ENCODE data around the gene SEC24C.
A peak's percentile ranks its signal among the peaks of the same experiment; 100 is the strongest.

The SEC24C gene

DNA sequence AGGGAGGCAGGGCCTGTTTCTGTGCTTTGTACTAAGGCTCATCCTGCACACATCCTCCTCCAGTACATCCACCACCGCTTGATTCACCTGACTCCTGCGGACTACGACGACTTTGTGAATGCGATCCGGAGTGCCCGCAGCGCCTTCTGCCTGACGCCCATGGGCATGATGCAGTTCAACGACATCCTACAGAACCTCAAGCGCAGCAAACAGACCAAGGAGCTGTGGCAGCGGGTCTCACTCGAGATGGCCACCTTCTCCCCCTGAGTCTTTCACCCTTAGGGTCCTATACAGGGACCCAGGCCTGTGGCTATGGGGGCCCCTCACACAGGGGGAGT lies 57.0 kb downstream of the SEC24C start:
- Histone ChIP-seq H3K79me2 (ENCODE audit: control insufficient read depth, low read length) (no peaks in the 10 kb centered on the region), H3K27me3 (ENCODE audit: control insufficient read depth, low read length) (no peaks in the 10 kb centered on the region), H3K9me2 (replicated peaks; ENCODE audit: control insufficient read depth, low read length) (no peaks in the 10 kb centered on the region), H3K27ac (ENCODE audit: low read depth, low read length) (no peak overlapping the region), H3F3A (ENCODE audit: control insufficient read depth, insufficient read depth) (no peaks in the 10 kb centered on the region; the same call in 1 of the 2 replicates), H3K9me3 (ENCODE audit: control insufficient read depth, insufficient read depth, low read length) (no peaks in the 10 kb centered on the region), H4K20me1 (ENCODE audit: control insufficient read depth, insufficient read depth, low read depth, low read length) (no peaks in the 10 kb centered on the region), H3K4me1 (ENCODE audit: control insufficient read depth, low read length) (peaks cover 6% of the 10 kb centered on the region), H3K4me3 (ENCODE audit: low read length) (no peak overlapping the region), H3K36me3 (ENCODE audit: control insufficient read depth, low read length) (peaks cover 77% of the 10 kb centered on the region), H3K4me2 (ENCODE audit: low read length) (no peak overlapping the region)
- TF ChIP-seq CTCF (IDR thresholded peaks at IDR 0.05; ENCODE audit: low read depth, low read length, poor library complexity, severe bottlenecking) (no peak), EZH2phosphoT487 (IDR thresholded peaks at IDR 0.05; ENCODE audit: borderline replicate concordance, low read length) (no peak)

DNA sequence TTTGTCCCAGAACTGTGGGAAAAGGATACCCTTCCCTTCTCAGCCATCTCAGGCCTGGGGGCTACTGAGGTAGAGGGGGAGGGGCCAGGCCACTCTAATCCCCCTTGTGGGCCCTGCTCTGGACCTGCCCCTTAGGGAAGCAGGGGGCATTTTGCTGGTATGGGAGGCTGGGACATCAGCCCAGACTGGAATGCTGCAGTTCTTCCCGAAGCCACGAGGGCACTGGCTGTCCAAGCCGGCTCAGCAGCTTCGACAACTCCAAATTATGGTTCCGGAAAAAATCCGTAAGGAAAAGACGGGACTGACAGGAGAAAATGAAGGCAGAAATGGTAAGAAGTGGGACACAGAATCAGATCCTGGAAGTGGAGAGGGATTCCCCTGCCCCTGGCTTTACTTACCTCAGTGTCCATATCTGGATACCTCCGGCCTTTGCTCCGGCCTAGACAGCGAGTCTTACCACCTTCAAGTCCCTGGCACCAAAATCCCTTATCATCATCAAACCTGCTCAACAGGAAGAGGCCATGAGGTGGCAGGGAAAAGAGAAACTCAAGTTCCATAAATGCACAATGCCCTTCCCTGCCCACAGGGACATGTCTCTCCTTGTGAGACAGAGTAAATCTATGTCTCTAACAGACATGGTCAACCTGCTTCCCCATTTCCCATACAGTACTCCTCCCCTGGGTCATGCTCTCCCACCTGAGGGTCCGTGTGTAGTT lies 58.3 kb downstream of the SEC24C start:
- TF ChIP-seq CTCF (IDR thresholded peaks at IDR 0.05; ENCODE audit: low read depth, low read length, poor library complexity, severe bottlenecking), result no peak
- TF ChIP-seq EZH2phosphoT487 (IDR thresholded peaks at IDR 0.05; ENCODE audit: borderline replicate concordance, low read length), result no peak
- Histone ChIP-seq H3K4me1 (ENCODE audit: control insufficient read depth, low read length) (peaks cover 6% of the 10 kb centered on the region), H3K4me2 (ENCODE audit: low read length) (no peak overlapping the region), H3K36me3 (ENCODE audit: control insufficient read depth, low read length) (peaks cover 79% of the 10 kb centered on the region), H3K9me3 (ENCODE audit: control insufficient read depth, insufficient read depth, low read length) (no peaks in the 10 kb centered on the region), H3K27me3 (ENCODE audit: control insufficient read depth, low read length) (no peaks in the 10 kb centered on the region), H3K9me2 (replicated peaks; ENCODE audit: control insufficient read depth, low read length) (no peaks in the 10 kb centered on the region), H3F3A (ENCODE audit: control insufficient read depth, insufficient read depth) (no peaks in the 10 kb centered on the region; the same call in 1 of the 2 replicates), H3K4me3 (ENCODE audit: low read length) (no peak overlapping the region), H3K79me2 (ENCODE audit: control insufficient read depth, low read length) (peaks cover 7% of the 10 kb centered on the region), H3K27ac (ENCODE audit: low read depth, low read length) (no peak overlapping the region), H4K20me1 (ENCODE audit: control insufficient read depth, insufficient read depth, low read depth, low read length) (no peaks in the 10 kb centered on the region)

DNA sequence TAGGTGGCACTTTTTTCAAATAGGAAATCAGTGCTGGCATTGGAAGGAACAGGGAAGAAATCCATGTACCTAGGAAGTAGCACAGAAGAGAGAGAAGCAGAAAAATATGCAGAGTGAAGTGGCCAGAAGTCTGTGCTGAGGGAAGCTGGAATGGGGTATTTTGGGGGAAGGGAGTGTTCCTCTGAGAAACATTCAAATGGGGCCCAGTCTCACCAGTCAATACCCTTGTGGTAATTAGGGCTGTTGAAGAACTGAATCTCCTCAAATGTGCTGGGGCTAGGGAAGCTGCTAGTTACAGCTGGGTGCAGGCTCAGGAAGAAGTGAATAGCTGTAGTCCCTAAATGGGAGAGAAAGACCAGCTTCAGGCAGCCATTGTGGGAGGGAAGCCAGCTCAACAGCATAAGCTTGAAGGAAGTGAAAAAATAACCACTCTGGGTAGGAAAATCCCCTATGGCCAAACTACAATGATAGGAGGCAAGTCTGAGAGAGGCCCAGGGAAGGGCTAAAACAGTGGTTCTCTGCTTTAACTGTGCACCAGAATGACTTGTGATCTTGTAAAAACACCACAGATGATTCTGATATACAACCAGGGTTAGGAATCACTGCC lies 59.6 kb downstream of the SEC24C start:
- H3K9me3 ChIP-seq (ENCODE audit: control insufficient read depth, insufficient read depth, low read length), result no peaks in the 10 kb centered on the region
- H3K27ac ChIP-seq (ENCODE audit: low read depth, low read length), result peak overlapping the region; percentile 4; the same call in 1 of the 2 replicates
- peaks cover 17% of the 10 kb centered on the region for H3K79me2 ChIP-seq (ENCODE audit: control insufficient read depth, low read length)
- H4K20me1 ChIP-seq (ENCODE audit: control insufficient read depth, insufficient read depth, low read depth, low read length), result no peaks in the 10 kb centered on the region
- H3F3A ChIP-seq (ENCODE audit: control insufficient read depth, insufficient read depth), result no peaks in the 10 kb centered on the region; the same call in 1 of the 2 replicates
- no peaks in the 10 kb centered on the region for H3K9me2 ChIP-seq (replicated peaks; ENCODE audit: control insufficient read depth, low read length)
- no peak for TF ChIP-seq EZH2phosphoT487 (IDR thresholded peaks at IDR 0.05; ENCODE audit: borderline replicate concordance, low read length)
- no peak for TF ChIP-seq CTCF (IDR thresholded peaks at IDR 0.05; ENCODE audit: low read depth, low read length, poor library complexity, severe bottlenecking)
- H3K36me3 ChIP-seq (ENCODE audit: control insufficient read depth, low read length), result peaks cover 83% of the 10 kb centered on the region
- no peak overlapping the region for H3K4me3 ChIP-seq (ENCODE audit: low read length)
- no peaks in the 10 kb centered on the region for H3K27me3 ChIP-seq (ENCODE audit: control insufficient read depth, low read length)
- no peak overlapping the region for H3K4me2 ChIP-seq (ENCODE audit: low read length)
- H3K4me1 ChIP-seq (ENCODE audit: control insufficient read depth, low read length), result peaks cover 7% of the 10 kb centered on the region

Measured in DOHH2 (cell line).